H1 (cell line): ENCODE data around the gene PLCB1. TPM values are rescaled to one million over a fixed set of nuclear protein-coding genes. Genes with fewer than 3 reads are reported as not detected.

ENCODE experiments used
- BRCA1 ChIP-seq: IDR thresholded peaks from 2 replicates; pipeline ENCODE4 v1.6.1; 2012; ENCODE audit warnings: low read depth, low read length, improper control_type of control experiment
- CHD7 ChIP-seq: fragments of 300-600 bp; sonication (generic); IDR thresholded peaks from 2 replicates; pipeline ENCODE4 v1.7.1; 2012; ENCODE audit warnings: low read length, moderate library complexity, mild to moderate bottlenecking, inconsistent platforms; ENCODE audit not compliant: insufficient replicate concordance
- FOSL1 ChIP-seq: IDR thresholded peaks from 2 replicates; pipeline ENCODE4 v1.6.1; 2011; ENCODE audit warnings: mild to moderate bottlenecking, low read depth, low read length, moderate library complexity; ENCODE audit not compliant: insufficient read depth
- POLR2AphosphoS5 ChIP-seq: IDR thresholded peaks from 2 replicates; pipeline ENCODE4 v1.6.1; 2011; ENCODE audit warnings: low read depth, low read length
- TCF12 ChIP-seq: IDR thresholded peaks from 2 replicates; pipeline ENCODE4 v1.6.1; 2011; ENCODE audit warnings: low read depth, mild to moderate bottlenecking, low read length
- polyA plus RNA-seq, 7 experiments: library from polyadenylated mRNA; depleted of rRNA in 3 of 7; stranded (reverse) in 5 of 7; unstranded in 2 of 7; fragments of >200 nt in 5 of 7; fragments of 200-250 nt in 2 of 7; gene quantifications; 1 replicate in 5 of 7; 2 replicates in 1 of 7; 4 replicates in 1 of 7; pipeline versions ENCODE4 v1.2.1 to v1.2.3, GENCODE V29; 2011 to 2013; ENCODE audit warnings: missing spikeins in 2 of 7, mixed read lengths in 2 of 7
- total RNA-seq: library from RNA; stranded (reverse); fragmentation: NEBNext Ultra II Directional; extraction: Animal tissue kit (Norgen Biotek cat#: 25700); gene quantifications from 2 replicates; pipeline ENCODE4 v1.2.1, GENCODE V29; 2021
- TF ChIP-seq, protein P1 (sequence below), 3 experiments: IDR thresholded peaks; 1 replicate in 2 of 3; 2 replicates in 1 of 3; pipeline versions ENCODE4 v1.5.1 to v1.6.1; 2011; ENCODE audit warnings: low read length in 3 of 3, mild to moderate bottlenecking in 3 of 3, inconsistent platforms in 2 of 3, low read depth in 1 of 3, moderate library complexity in 1 of 3; ENCODE audit not compliant: insufficient read depth in 1 of 3; ENCODE audit errors: control extremely low read depth in 1 of 3

PLCB1 gene
- total and polyA plus RNA-seq, 2 of the 8 experiments (the other 6 are each of a cell fraction or from before 2014, with no cell fraction given): 2.6 to 9.1 TPM

DNA sequence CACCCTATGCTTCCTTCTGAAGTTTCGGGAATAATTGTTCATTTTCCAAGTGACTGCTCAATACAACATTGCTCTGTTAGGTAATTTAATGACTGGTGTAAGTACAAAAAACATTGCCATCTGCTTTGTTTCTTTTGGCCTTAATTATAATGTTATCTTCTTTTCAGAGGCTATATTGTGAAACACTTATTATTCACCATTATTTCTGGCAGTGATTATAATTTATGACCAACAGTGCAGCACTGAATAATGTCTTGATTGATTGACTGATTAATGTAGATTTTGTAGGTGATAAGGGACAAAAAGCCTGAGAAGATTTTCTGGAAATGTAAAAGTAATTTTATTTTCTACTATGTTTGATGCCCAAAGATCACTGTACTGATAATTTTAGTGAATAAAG, 377.7 kb downstream of the PLCB1 start (continued):
- TF ChIP-seq CHD7 (no peak), TCF12 (no peak), POLR2AphosphoS5 (no peak), BRCA1 (no peak), FOSL1 (no peak)
- TF ChIP-seq, protein P1, sequence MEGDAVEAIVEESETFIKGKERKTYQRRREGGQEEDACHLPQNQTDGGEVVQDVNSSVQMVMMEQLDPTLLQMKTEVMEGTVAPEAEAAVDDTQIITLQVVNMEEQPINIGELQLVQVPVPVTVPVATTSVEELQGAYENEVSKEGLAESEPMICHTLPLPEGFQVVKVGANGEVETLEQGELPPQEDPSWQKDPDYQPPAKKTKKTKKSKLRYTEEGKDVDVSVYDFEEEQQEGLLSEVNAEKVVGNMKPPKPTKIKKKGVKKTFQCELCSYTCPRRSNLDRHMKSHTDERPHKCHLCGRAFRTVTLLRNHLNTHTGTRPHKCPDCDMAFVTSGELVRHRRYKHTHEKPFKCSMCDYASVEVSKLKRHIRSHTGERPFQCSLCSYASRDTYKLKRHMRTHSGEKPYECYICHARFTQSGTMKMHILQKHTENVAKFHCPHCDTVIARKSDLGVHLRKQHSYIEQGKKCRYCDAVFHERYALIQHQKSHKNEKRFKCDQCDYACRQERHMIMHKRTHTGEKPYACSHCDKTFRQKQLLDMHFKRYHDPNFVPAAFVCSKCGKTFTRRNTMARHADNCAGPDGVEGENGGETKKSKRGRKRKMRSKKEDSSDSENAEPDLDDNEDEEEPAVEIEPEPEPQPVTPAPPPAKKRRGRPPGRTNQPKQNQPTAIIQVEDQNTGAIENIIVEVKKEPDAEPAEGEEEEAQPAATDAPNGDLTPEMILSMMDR (IDR thresholded peaks at IDR 0.05; ENCODE audit: control extremely low read depth in 1 of 3, insufficient read depth in 1 of 3, low read depth in 1 of 3, low read length in 3 of 3): no peak
